DMS53 (cell line): Measurements from ENCODE around the gene CTIF.

Experiments
- DNase-seq: peaks from one replicate; lab custom pipeline; 2025; lab: John Stamatoyannopoulos, UW

The CTIF gene

DNA sequence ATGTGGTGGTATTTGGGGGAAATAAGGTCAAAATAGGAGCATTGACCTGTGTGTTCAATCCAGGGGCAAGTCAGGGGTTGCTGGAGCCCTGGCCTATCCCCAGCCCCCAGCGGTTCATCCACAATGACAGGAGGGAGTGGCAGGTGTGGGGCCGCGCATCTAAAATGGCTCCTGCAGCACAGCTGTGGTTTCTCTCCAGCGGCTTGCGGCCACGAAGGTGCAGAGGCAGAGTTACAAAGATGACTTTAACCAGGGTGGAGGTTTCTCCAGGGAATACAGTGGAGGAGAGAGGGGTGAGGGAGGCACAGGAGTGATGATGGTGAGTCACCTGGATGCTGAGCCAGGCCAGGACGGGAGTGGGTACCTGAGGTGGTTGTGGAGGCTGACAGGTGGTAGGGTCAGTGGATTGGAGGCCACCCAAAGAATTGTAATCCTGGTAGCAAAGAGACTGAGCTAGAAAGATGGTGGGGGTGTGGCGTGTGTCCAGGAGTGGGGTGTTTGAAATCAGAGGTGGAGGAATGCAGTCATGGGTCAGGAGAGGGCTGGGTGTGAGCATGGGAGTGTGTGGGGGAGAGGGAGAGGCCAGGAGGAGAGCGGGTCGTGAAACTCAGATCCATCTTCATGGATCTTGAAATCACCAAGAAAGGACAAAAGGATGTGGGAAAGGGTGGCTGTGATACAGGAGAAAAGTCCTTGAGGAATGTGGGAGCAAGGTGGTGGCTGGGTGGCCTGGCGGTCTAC is 83.2 kb downstream of the CTIF start:
- no peak for DNase-seq

- no peak for DNase-seq
Observed at GRCh38 chr18:48622911-48623431, 84.1 kb downstream of the CTIF start.

- DNase-seq = no peak
Observed at GRCh38 chr18:48623468-48624235, 84.8 kb downstream of the CTIF start.

- no peak for DNase-seq
Observed at GRCh38 chr18:48624856-48625255, 86.0 kb downstream of the CTIF start.

GRCh38 chr18:48627216-48627615 is 88.4 kb downstream of the CTIF start:
- peak; percentile 48 for DNase-seq

- DNase-seq = no peak
Observed at GRCh38 chr18:48629730-48630324, 91.0 kb downstream of the CTIF start.

DNA sequence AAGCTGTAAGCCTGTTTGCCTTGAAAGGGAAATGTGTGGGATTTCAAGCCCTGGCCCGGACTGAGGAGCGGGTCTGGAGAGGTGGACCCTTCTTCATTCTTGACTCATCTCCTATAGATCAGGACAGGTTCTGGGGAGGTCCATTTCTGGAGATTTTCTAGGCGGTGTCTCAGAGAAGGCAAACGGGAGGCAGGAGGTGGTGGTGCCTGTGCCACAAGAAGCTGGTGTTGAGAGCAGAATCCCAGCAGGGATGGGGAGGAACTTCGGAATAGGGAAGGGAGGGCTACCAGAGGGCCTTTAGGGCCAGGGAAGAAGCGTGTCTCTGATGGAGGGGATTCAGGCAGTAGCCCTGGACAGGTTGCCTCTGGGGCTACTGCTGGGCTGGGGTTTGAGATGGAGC is 93.0 kb downstream of the CTIF start:
- DNase-seq = no peak

- no peak for DNase-seq
Observed at GRCh38 chr18:48632676-48633257, 93.9 kb downstream of the CTIF start.

DNA sequence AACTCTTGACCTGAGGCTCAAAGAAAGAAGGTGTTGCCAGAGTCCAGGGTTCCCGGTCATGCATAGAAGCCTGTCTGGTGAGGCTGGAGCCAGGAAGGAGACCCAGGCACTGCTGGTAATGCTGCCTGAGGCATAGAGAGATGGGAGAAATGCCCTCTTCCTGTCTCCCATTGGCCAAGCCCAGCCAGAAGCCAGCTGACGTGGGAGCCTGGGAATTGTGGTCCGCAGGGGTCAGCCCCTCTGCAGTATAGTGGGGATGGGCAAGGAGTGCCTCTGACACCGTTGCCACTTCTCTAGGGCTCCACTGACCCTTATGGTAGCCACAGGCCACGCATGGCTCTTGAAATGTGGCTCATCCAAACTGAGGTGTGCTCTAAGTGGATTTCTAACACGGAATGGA is 95.7 kb downstream of the CTIF start:
- no peak for DNase-seq

GRCh38 chr18:48634975-48635374 is 96.1 kb downstream of the CTIF start:
- no peak for DNase-seq

- DNase-seq = no peak
Observed at GRCh38 chr18:48635806-48636205, 97.0 kb downstream of the CTIF start.

DNA sequence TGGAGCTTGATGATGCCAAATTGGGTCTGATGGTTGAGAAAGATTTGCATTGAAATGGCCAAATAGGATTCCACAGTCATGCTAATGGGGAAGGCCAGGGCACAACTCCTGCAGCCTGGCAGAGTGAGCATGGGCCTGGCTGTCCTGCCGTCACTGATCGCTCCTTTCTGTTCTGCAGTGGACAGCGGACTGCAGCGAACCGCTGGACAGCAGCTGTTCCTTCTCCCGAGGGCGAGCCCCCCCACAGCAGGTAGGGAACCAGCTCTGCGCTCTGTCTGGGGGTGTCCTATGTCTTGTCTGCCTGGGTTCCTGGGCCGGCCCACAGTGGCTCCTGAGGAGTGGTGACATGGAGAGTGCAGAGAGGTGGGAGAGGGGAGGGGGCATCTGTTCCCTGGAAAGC is 97.6 kb downstream of the CTIF start:
- DNase-seq = no peak

DNA sequence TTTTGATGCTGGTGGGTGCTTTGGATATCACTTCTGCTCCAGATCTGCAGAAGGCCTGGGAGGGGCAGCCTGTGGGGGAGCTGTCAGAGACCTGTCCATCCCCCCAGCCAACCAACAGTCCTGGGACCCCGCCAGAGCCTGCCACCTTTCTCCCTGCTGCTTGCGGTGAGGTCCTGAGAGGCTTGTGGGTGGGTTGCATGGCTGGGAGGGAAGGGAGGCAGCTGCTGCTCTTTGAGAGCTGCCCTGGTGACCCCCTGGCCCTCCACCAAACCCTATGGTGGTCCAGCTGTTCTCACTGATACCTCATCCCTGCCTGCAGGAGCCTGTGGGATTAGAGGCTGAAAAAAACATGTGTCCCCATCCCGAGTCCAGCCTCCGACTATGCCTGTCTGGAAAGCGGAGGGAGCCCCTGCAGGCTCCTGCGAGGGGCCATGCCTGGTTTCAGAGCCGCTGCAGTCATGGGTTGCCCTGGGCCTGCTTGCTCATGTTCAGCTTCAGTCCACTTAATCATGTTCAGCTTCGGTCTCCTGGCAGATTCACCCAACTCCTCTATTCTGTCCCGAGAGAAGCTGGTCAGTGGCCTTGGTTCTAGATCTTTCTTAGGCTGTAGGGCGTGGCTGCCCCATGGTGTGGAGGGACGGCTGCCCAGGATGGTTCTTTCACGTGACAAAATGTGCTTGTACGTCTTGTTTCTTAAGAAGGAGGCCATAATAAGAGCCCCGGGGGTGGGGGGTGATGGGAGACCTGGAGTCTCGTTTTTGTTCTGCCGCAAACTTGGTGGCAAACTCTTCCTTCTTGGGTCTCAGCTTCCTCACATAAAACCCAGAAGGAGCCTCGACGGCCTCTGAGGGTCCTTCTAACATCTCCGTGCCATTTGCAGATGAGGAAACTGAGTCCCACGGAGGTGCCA is 98.5 kb downstream of the CTIF start:
- DNase-seq = no peak

DNA sequence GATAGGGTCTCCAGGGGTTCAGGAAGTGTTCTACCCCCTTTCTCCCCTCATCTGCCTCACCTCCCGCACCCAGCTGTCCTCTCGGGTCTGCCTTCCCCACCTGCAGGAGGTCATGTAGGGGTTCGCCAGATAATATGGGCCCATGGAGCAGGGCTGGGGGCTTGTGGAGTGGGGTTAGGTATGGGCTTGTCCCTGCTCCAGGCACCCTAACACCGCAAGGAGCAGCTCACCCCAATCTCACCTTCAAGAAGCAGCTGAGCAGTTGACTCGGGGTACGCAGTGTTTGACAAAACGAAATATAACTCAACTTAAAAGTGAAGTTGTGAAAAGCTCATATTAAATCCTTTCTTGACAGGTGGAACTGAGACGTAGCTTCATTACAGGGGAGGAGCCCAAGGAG is 99.6 kb downstream of the CTIF start:
- DNase-seq = no peak

DNA sequence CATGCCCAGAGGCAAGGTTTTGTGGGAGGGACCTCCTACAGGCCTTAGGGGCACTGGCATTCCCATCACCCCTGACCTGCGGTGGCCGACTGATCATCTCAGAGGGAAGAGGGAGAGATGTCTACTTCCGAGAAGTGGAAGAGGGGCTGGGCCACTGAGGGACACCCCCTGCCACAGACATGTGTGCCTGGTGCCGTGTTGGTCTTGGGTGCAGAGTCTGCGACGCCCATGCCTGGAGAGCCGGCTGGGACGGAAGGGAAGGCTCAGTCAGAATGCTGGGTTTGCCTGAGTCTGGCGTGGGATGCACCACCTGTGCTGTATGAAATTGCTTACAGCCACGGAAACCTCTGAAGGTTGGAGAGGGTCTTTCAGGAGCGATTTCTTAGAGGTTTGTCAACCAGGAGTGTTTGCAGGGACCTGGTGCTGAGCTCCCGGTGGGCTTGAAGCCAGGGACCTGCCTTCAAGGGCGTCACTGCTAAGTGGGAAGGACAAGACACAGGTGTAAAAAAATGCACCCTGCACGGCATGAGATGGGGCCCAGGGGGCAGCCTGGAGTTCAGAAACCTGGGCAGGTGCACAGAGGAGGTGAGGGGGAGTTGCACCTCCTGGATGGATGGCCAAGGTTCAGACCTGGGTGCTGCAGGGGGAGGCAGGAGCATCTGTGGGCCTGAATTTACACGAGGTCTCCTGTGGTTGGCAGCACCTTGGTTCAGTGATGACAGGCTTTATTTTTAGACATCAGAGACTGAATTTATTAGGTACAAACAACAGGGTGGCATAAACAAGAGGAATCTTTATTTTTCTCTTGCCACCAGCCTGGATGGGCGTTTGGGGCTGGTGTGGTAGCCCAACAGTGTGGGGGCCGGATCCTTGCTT is 100.3 kb downstream of the CTIF start:
- DNase-seq = no peak

- DNase-seq = peak; percentile 31
Observed at GRCh38 chr18:48639772-48640432, 101.1 kb downstream of the CTIF start.

DNA sequence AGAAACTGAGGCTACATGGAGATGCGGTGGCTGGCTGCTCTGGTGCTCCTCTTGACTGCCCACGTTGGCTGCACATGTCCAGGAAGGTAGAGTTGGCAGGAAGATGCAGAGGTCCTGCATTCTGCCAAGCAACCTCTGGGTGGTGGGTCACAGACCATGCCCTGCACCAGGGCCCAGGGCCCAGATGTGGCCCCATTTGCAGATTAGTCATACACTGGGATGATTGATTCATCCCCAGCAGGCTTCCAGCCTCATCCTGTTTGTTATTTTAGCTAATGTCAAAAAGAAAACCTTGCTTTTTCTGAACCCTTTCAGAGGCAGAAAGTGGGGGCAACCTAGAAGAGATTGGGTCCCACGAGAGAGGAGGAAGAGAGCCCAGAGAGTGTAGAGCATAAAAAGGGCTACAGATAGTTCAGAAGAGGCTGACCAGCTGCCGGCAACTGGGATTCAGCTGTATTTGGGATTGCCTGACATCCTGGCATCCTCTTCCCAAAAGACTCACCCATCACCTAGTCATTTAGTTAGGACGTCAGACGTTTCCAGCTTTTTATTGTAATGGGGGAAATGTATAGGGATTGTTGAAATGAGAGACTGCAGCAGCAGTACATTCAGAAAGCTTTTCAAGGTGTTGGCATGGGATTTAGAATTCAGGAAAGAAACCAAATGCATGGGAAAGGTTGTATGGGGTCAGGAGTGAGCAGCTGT is 101.9 kb downstream of the CTIF start:
- no peak for DNase-seq

GRCh38 chr18:48641981-48642380 is 103.2 kb downstream of the CTIF start:
- no peak for DNase-seq

GRCh38 chr18:48642503-48642902 is 103.7 kb downstream of the CTIF start:
- DNase-seq = no peak
